ENCODE results near the gene TRMT2A.

Gene TRMT2A

DNA sequence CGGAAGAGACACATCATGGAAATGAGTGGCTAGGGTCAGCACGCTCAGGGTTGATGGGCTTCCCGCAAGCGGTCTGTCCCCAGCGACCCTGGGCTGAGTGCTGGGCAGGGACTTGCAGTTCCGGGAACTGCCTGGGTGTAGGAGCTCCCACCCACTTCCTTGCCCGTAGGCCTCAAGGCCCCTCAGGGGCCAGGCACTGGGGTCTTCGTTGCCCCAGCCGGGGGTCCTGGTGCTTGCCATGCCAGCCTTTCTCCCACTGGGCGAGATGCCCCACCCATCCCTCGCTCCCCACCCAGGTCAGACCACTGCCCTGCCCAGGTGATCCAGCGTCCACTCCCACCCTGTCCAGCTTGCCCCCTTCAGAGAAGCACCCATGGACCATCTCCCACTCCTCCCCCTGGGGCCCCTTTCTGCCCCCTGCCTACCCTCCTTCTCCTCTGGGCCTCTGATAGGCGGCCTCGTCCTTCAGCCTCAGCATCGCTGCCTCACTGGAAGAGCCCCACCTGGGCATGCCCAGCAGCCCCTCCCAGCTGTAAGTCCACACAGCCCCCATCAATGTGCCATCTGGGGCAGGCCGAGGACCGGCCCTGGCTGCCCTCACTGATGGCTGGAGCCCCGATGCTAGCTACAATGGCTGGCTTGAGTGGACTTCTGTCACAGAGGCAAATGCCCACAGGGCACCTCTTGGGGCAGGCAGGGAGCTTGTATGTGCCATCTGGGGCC, 54.8 kb downstream of the TRMT2A start:
- DNase-seq, result no peak

Data from NCI-H526 (cell line).